Measurements from ENCODE around the gene GBP2.
A peak's percentile ranks its signal among the peaks of the same experiment; 100 is the strongest.

Gene GBP2

GRCh38 chr1:89125913-89126580 lies at the start of gene GBP2:
TSS of gene GBP2 (minus strand) at chr1:89126114. CDS start at chr1:89121966, 4,148 bp downstream.
- no peaks in the 10 kb centered on the region for H3K27me3 Mint-ChIP-seq
- DNase-seq: no peak
- peaks cover 3% of the 10 kb centered on the region for H3K9me3 Mint-ChIP-seq
- peak within 1 kb of the TSS; percentile 96 for H3K4me3 Mint-ChIP-seq
- peak within 1 kb of the TSS; percentile 100 for H3K27ac Mint-ChIP-seq
- peaks cover 57% of the 10 kb centered on the region for H3K36me3 Mint-ChIP-seq (ENCODE audit: low read depth)
- peaks cover 67% of the 10 kb centered on the region for H3K4me1 Mint-ChIP-seq (ENCODE audit: low read depth)

GRCh38 chr1:89174491-89174890 lies 48.6 kb upstream of the GBP2 start:
- no peaks in the 10 kb centered on the region for H3K36me3 Mint-ChIP-seq (ENCODE audit: low read depth)
- H3K9me3 Mint-ChIP-seq: peaks cover 6% of the 10 kb centered on the region
- DNase-seq: no peak
- no peak overlapping the region for H3K4me3 Mint-ChIP-seq
- H3K27me3 Mint-ChIP-seq: no peaks in the 10 kb centered on the region
- H3K27ac Mint-ChIP-seq: no peak overlapping the region
- H3K4me1 Mint-ChIP-seq (ENCODE audit: low read depth): peaks cover 16% of the 10 kb centered on the region

GRCh38 chr1:89172468-89173143 lies 46.7 kb upstream of the GBP2 start:
- Mint-ChIP-seq H3K4me1 (ENCODE audit: low read depth) (peaks cover 16% of the 10 kb centered on the region), H3K27me3 (no peaks in the 10 kb centered on the region), H3K4me3 (no peak overlapping the region), H3K36me3 (ENCODE audit: low read depth) (no peaks in the 10 kb centered on the region), H3K9me3 (peaks cover 6% of the 10 kb centered on the region), H3K27ac (no peak overlapping the region)
- no peak for DNase-seq

- Mint-ChIP-seq H3K9me3 (peaks cover 6% of the 10 kb centered on the region), H3K27me3 (no peaks in the 10 kb centered on the region), H3K27ac (no peak overlapping the region), H3K4me3 (no peak overlapping the region), H3K4me1 (ENCODE audit: low read depth) (peaks cover 9% of the 10 kb centered on the region), H3K36me3 (ENCODE audit: low read depth) (no peaks in the 10 kb centered on the region)
- DNase-seq: no peak
Observed at GRCh38 chr1:89171067-89171438, 45.1 kb upstream of the GBP2 start.

- peaks cover 6% of the 10 kb centered on the region for H3K9me3 Mint-ChIP-seq
- no peak overlapping the region for H3K27ac Mint-ChIP-seq
- H3K4me3 Mint-ChIP-seq: no peak overlapping the region
- H3K36me3 Mint-ChIP-seq (ENCODE audit: low read depth): no peaks in the 10 kb centered on the region
- DNase-seq: no peak
- no peaks in the 10 kb centered on the region for H3K27me3 Mint-ChIP-seq
- H3K4me1 Mint-ChIP-seq (ENCODE audit: low read depth): peaks cover 9% of the 10 kb centered on the region
Observed at GRCh38 chr1:89170170-89171066, 44.5 kb upstream of the GBP2 start.

- Mint-ChIP-seq H3K36me3 (ENCODE audit: low read depth) (no peaks in the 10 kb centered on the region), H3K4me3 (no peak overlapping the region), H3K4me1 (ENCODE audit: low read depth) (peaks cover 9% of the 10 kb centered on the region), H3K27ac (no peak overlapping the region), H3K27me3 (no peaks in the 10 kb centered on the region), H3K9me3 (peaks cover 6% of the 10 kb centered on the region)
- no peak for DNase-seq
Observed at GRCh38 chr1:89169166-89169565, 43.3 kb upstream of the GBP2 start.

- no peak overlapping the region for H3K4me3 Mint-ChIP-seq
- H3K9me3 Mint-ChIP-seq: peaks cover 6% of the 10 kb centered on the region
- H3K36me3 Mint-ChIP-seq (ENCODE audit: low read depth): no peaks in the 10 kb centered on the region
- DNase-seq: no peak
- peaks cover 5% of the 10 kb centered on the region for H3K4me1 Mint-ChIP-seq (ENCODE audit: low read depth)
- H3K27ac Mint-ChIP-seq: no peak overlapping the region
- no peaks in the 10 kb centered on the region for H3K27me3 Mint-ChIP-seq
Observed at GRCh38 chr1:89167590-89168230, 41.8 kb upstream of the GBP2 start.

- Mint-ChIP-seq H3K4me1 (ENCODE audit: low read depth) (peaks cover 5% of the 10 kb centered on the region), H3K27me3 (no peaks in the 10 kb centered on the region), H3K36me3 (ENCODE audit: low read depth) (no peaks in the 10 kb centered on the region), H3K9me3 (peaks cover 6% of the 10 kb centered on the region), H3K4me3 (no peak overlapping the region), H3K27ac (no peak overlapping the region)
- DNase-seq: no peak
Observed at GRCh38 chr1:89166705-89167104, 40.8 kb upstream of the GBP2 start.

- H3K4me1 Mint-ChIP-seq (ENCODE audit: low read depth): peaks cover under 1% of the 10 kb centered on the region
Observed at GRCh38 chr1:89165811-89166210, 39.9 kb upstream of the GBP2 start.

GRCh38 chr1:89151047-89151446 lies 25.1 kb upstream of the GBP2 start:
- DNase-seq: no peak
- H3K36me3 Mint-ChIP-seq (ENCODE audit: low read depth): no peaks in the 10 kb centered on the region
- H3K4me3 Mint-ChIP-seq: no peak overlapping the region
- no peaks in the 10 kb centered on the region for H3K27me3 Mint-ChIP-seq
- H3K9me3 Mint-ChIP-seq: peaks cover 6% of the 10 kb centered on the region
- H3K4me1 Mint-ChIP-seq (ENCODE audit: low read depth): peaks cover 7% of the 10 kb centered on the region
- H3K27ac Mint-ChIP-seq: peak overlapping the region; percentile 2

More at GRCh38 chr1:89165811-89166210, 39.9 kb upstream of the GBP2 start:
- Mint-ChIP-seq H3K27ac (no peak overlapping the region), H3K36me3 (ENCODE audit: low read depth) (no peaks in the 10 kb centered on the region), H3K4me3 (no peak overlapping the region), H3K9me3 (peaks cover 2% of the 10 kb centered on the region), H3K27me3 (no peaks in the 10 kb centered on the region)
- no peak for DNase-seq

GRCh38 chr1:89149976-89150375 lies 24.1 kb upstream of the GBP2 start:
- H3K4me1 Mint-ChIP-seq (ENCODE audit: low read depth): peaks cover 10% of the 10 kb centered on the region
- no peaks in the 10 kb centered on the region for H3K36me3 Mint-ChIP-seq (ENCODE audit: low read depth)
- H3K4me3 Mint-ChIP-seq: no peak overlapping the region
- no peaks in the 10 kb centered on the region for H3K27me3 Mint-ChIP-seq
- no peak for DNase-seq
- H3K9me3 Mint-ChIP-seq: no peaks in the 10 kb centered on the region
- no peak overlapping the region for H3K27ac Mint-ChIP-seq

- Mint-ChIP-seq H3K36me3 (ENCODE audit: low read depth) (no peaks in the 10 kb centered on the region), H3K9me3 (no peaks in the 10 kb centered on the region), H3K4me1 (ENCODE audit: low read depth) (peaks cover 13% of the 10 kb centered on the region), H3K27ac (no peak overlapping the region), H3K4me3 (no peak overlapping the region), H3K27me3 (no peaks in the 10 kb centered on the region)
- DNase-seq: no peak
Observed at GRCh38 chr1:89149229-89149628, 23.3 kb upstream of the GBP2 start.

- Mint-ChIP-seq H3K27ac (no peak overlapping the region), H3K4me3 (no peak overlapping the region), H3K27me3 (no peaks in the 10 kb centered on the region), H3K9me3 (no peaks in the 10 kb centered on the region), H3K36me3 (ENCODE audit: low read depth) (no peaks in the 10 kb centered on the region), H3K4me1 (ENCODE audit: low read depth) (peaks cover 13% of the 10 kb centered on the region)
- DNase-seq: no peak
Observed at GRCh38 chr1:89147678-89148658, 22.1 kb upstream of the GBP2 start.
